Thoracic aorta (tissue), 2 donors: Measurements from ENCODE around the gene UCP3. TPM values are rescaled to one million over a fixed set of nuclear protein-coding genes. Genes with fewer than 3 reads are reported as not detected.

Experiments used
- ATAC-seq: fragments of 150-250 bp; one replicate; pipeline ENCODE4 v1.8.0; 2017; ENCODE audit warnings: low read depth; ENCODE audit not compliant: insufficient number of reproducible peaks, low FRiP score
- DNase-seq: peaks from one replicate; pipeline ENCODE4 v3.0.0-alpha.2; 2020; ENCODE audit warnings: low spot score
- H3K27ac ChIP-seq, 2 donors: fragments of 200-600 bp; sonication (generic); 1 replicate in 1 of 2; 2 replicates in 1 of 2; pipeline ENCODE4 v1.5.1; 2016; ENCODE audit warnings: mild to moderate bottlenecking in 2 of 2, moderate library complexity in 2 of 2
- H3K27me3 ChIP-seq: fragments of 200-600 bp; sonication (generic); replicated peaks from 2 replicates; pipeline ENCODE4 v1.6.0; 2016; ENCODE audit warnings: mild to moderate bottlenecking; ENCODE audit not compliant: insufficient read depth
- H3K36me3 ChIP-seq: fragments of 200-600 bp; sonication (generic); one replicate; pipeline ENCODE4 v1.5.1; 2016
- H3K4me1 ChIP-seq, 2 donors: fragments of 200-600 bp; sonication (generic); 1 replicate in 1 of 2; 2 replicates in 1 of 2; pipeline versions ENCODE4 v1.5.1 to v1.6.0; 2016; ENCODE audit warnings: low read depth in 2 of 2, mild to moderate bottlenecking in 1 of 2; ENCODE audit not compliant: control insufficient read depth in 1 of 2
- H3K4me3 ChIP-seq: fragments of 200-600 bp; sonication (generic); 2 replicates; pipeline ENCODE4 v1.5.1; 2016; ENCODE audit warnings: mild to moderate bottlenecking
- H3K9me3 ChIP-seq: fragments of 200-600 bp; sonication (generic); 2 replicates; pipeline ENCODE4 v1.5.1; 2016
- total RNA-seq, 2 donors: library from RNA; depleted of rRNA; stranded (reverse); fragments of >200 nt; gene quantifications; one replicate each; pipeline versions ENCODE4 v1.1.0 to v1.2.3, GENCODE V29; 2016
- TF ChIP-seq, protein P1 (sequence below): fragments of 200-600 bp; sonication (generic); IDR thresholded peaks from one replicate; pipeline ENCODE4 v1.5.1; 2019; ENCODE audit warnings: antibody characterized with exemption

UCP3 gene
- total RNA-seq, 2 donors from 2014 or later: 0.14 to 13.9 TPM

GRCh38 chr11:73963861-73964260, 45.0 kb downstream of the UCP3 start:
- Histone ChIP-seq H3K27me3 (no peaks in the 10 kb centered on the region), H3K4me3 (no peak overlapping the region), H3K27ac (no peak overlapping the region), H3K36me3 (no peaks in the 10 kb centered on the region), H3K4me1 (no peaks in the 10 kb centered on the region), H3K9me3 (no peaks in the 10 kb centered on the region)
- TF ChIP-seq, protein P1, sequence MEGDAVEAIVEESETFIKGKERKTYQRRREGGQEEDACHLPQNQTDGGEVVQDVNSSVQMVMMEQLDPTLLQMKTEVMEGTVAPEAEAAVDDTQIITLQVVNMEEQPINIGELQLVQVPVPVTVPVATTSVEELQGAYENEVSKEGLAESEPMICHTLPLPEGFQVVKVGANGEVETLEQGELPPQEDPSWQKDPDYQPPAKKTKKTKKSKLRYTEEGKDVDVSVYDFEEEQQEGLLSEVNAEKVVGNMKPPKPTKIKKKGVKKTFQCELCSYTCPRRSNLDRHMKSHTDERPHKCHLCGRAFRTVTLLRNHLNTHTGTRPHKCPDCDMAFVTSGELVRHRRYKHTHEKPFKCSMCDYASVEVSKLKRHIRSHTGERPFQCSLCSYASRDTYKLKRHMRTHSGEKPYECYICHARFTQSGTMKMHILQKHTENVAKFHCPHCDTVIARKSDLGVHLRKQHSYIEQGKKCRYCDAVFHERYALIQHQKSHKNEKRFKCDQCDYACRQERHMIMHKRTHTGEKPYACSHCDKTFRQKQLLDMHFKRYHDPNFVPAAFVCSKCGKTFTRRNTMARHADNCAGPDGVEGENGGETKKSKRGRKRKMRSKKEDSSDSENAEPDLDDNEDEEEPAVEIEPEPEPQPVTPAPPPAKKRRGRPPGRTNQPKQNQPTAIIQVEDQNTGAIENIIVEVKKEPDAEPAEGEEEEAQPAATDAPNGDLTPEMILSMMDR: no peak
- DNase-seq (no peak), ATAC-seq (no peak)

GRCh38 chr11:73962101-73962705, 46.7 kb downstream of the UCP3 start:
- Histone ChIP-seq H3K4me1 (no peaks in the 10 kb centered on the region), H3K27ac (no peak overlapping the region), H3K27me3 (no peaks in the 10 kb centered on the region), H3K4me3 (no peak overlapping the region), H3K9me3 (no peaks in the 10 kb centered on the region), H3K36me3 (no peaks in the 10 kb centered on the region)
- TF ChIP-seq, protein P1: no peak
- DNase-seq: no peak
- ATAC-seq: no peak

DNA sequence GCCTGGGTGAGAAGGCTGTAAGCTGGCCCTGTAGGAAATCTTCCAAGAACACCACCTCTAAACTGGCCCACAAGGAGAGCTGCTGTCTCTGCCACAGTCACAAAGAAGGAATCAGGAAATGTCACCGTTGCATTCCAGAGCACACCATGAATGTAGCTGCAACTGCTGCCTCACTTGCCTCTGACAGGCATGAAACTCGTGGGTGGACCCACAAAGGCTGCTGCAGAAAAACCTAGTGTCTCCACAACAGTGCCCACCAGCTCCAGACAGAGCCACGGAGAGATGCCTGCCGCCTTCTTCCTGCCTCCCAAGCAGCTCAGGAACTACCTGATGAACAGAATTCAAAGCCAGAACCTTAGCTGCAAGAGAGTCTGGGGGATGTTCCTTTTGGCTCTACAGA, 47.6 kb downstream of the UCP3 start:
- Histone ChIP-seq H3K36me3 (no peaks in the 10 kb centered on the region), H3K9me3 (no peaks in the 10 kb centered on the region), H3K4me1 (no peaks in the 10 kb centered on the region), H3K27me3 (no peaks in the 10 kb centered on the region), H3K27ac (no peak overlapping the region), H3K4me3 (no peak overlapping the region)
- ATAC-seq (no peak), DNase-seq (no peak)
- TF ChIP-seq, protein P1: no peak

- no peaks in the 10 kb centered on the region for H3K27me3 ChIP-seq
- TF ChIP-seq, protein P1: no peak
- no peak for DNase-seq
Measured at GRCh38 chr11:73958521-73959141, 50.3 kb downstream of the UCP3 start.

DNA sequence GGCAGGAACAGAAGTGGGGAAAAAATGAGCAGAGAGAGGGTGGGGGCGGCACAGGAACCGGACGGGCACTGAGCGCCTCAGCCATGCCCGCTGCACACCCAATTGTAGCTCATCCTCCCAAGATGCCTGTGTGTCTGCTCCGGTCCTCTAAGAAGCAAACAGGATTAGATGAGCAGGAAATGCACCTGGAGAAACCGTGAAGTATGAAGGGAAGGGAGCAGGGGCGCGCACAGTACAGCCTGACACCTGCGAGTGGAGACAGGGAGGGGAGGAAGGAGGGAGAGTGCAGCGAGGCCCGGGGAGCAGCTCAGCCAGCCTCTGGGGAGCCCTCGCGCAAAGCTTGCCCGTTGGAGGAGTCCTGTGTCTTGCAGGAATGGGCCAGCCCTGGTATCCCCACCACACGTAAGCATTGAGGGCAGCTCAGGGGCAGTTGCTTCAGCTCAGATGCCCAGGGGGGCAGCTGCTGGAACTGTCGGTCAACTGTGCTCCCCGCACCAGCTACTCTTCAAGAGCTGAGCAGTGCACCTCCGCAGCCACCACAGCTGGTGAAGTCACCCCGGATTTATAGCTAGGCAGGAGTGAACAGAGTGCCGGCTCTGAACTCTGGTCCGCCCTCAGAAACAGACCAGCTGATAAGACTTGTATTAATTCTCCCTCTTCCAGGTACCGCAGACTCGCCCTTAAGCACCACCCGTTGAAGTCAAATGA, 51.1 kb downstream of the UCP3 start:
- TF ChIP-seq, protein P1: no peak
- Histone ChIP-seq H3K9me3 (no peaks in the 10 kb centered on the region), H3K27me3 (no peaks in the 10 kb centered on the region), H3K4me1 (no peaks in the 10 kb centered on the region), H3K36me3 (no peaks in the 10 kb centered on the region), H3K27ac (no peak overlapping the region), H3K4me3 (no peak overlapping the region)
- DNase-seq (no peak), ATAC-seq (no peak)

More at GRCh38 chr11:73958521-73959141, 50.3 kb downstream of the UCP3 start:
- no peaks in the 10 kb centered on the region for H3K4me1 ChIP-seq
- H3K36me3 ChIP-seq: no peaks in the 10 kb centered on the region
- H3K27ac ChIP-seq: no peak overlapping the region
- ATAC-seq: no peak
- H3K9me3 ChIP-seq: no peaks in the 10 kb centered on the region
- H3K4me3 ChIP-seq: no peak overlapping the region
